HepG2 (cell line): ENCODE measurements around the gene EIF4G2. TPM values are rescaled to one million over a fixed set of nuclear protein-coding genes. Genes with fewer than 3 reads are reported as not detected.

Experiments
- CCDC6 ChIP-seq: sonication (generic); formaldehyde crosslinking; IDR thresholded peaks from 2 replicates; pipeline ENCODE4 v1.8.1; 2022; ENCODE audit warnings: mild to moderate bottlenecking, missing genetic modification reagents, moderate library complexity
- CEBPB ChIP-seq: IDR thresholded peaks from 2 replicates; pipeline ENCODE4 v1.6.1; 2011; ENCODE audit warnings: low read depth, low read length, improper control_type of control experiment, borderline replicate concordance
- HNRNPL ChIP-seq: fragments of 200-400 bp; formaldehyde crosslinking; IDR thresholded peaks from 2 replicates; pipeline ENCODE4 v1.6.1; 2017; ENCODE audit warnings: mild to moderate bottlenecking, low read depth, low read length
- KAT8 ChIP-seq: IDR thresholded peaks from 2 replicates; pipeline ENCODE4 v1.6.1; 2016; ENCODE audit warnings: missing genetic modification reagents, missing compliant biosample characterization
- PHF8 ChIP-seq: sonication (generic); formaldehyde crosslinking; IDR thresholded peaks from 2 replicates; pipeline ENCODE4 v1.5.0; 2020; ENCODE audit warnings: missing genetic modification reagents
- RELA ChIP-seq: sonication (generic); formaldehyde crosslinking; IDR thresholded peaks from 2 replicates; pipeline ENCODE4 v1.4.0; 2020; ENCODE audit warnings: missing genetic modification reagents
- TSC22D2 ChIP-seq: sonication (generic); formaldehyde crosslinking; IDR thresholded peaks from 2 replicates; pipeline ENCODE4 v1.5.1; 2020; ENCODE audit warnings: missing genetic modification reagents, mild to moderate bottlenecking, borderline replicate concordance
- YEATS2 ChIP-seq: sonication (generic); formaldehyde crosslinking; IDR thresholded peaks from 2 replicates; pipeline ENCODE4 v1.4.0; 2020; ENCODE audit warnings: missing genetic modification reagents, borderline replicate concordance
- ZMYM2 ChIP-seq: sonication (generic); formaldehyde crosslinking; IDR thresholded peaks from 2 replicates; pipeline ENCODE4 v1.8.0; 2022; ENCODE audit warnings: mild to moderate bottlenecking, missing genetic modification reagents
- ZNF430 ChIP-seq: sonication (generic); formaldehyde crosslinking; IDR thresholded peaks from 2 replicates; pipeline ENCODE4 v1.9.0; 2021; ENCODE audit warnings: mild to moderate bottlenecking, missing genetic modification reagents
- ZNF546 ChIP-seq: sonication (generic); formaldehyde crosslinking; conservative IDR thresholded peaks from 2 replicates; pipeline ENCODE4 v1.8.1; 2023; ENCODE audit warnings: mild to moderate bottlenecking, missing genetic modification reagents
- ZNF562 ChIP-seq: sonication (generic); formaldehyde crosslinking; IDR thresholded peaks from 2 replicates; pipeline ENCODE4 v1.8.0; 2022; ENCODE audit warnings: missing genetic modification reagents, borderline replicate concordance
- polyA plus RNA-seq, 8 experiments: library from polyadenylated mRNA; depleted of rRNA in 3 of 8; stranded (reverse) in 7 of 8; unstranded in 1 of 8; fragments of >200 nt; fragmentation: Illumina TruSeq in 4 of 8; extraction: Trizol in 4 of 8; gene quantifications; 2 replicates each; pipeline versions ENCODE4 v1.2.1 to v1.2.3, GENCODE V29; 2011 to 2016; ENCODE audit warnings: low read depth in 4 of 8, missing spikeins in 1 of 8, mixed read lengths in 1 of 8; ENCODE audit not compliant: insufficient read depth in 1 of 8
- total RNA-seq, 5 experiments: library from RNA; depleted of rRNA; stranded (reverse); fragments of >200 nt; fragmentation: Illumina TruSeq; extraction: Trizol; gene quantifications; 2 replicates each; pipeline ENCODE4 v1.2.3, GENCODE V29; 2016; ENCODE audit warnings: low read depth in 1 of 5
- TF ChIP-seq, protein P1 (sequence below): sonication (generic); formaldehyde crosslinking; IDR thresholded peaks from 2 replicates; pipeline ENCODE4 v1.5.0; 2020; ENCODE audit warnings: mild to moderate bottlenecking, missing genetic modification reagents, borderline replicate concordance
- TF ChIP-seq, protein P2 (sequence below): sonication (generic); formaldehyde crosslinking; IDR thresholded peaks from 2 replicates; pipeline ENCODE4 v1.4.0; 2020; ENCODE audit warnings: missing genetic modification reagents, borderline replicate concordance
- TF ChIP-seq, protein P3 (sequence below): sonication (generic); formaldehyde crosslinking; IDR thresholded peaks from 2 replicates; pipeline ENCODE4 v1.4.0; 2020; ENCODE audit warnings: mild to moderate bottlenecking, missing genetic modification reagents
- TF ChIP-seq, protein P4 (sequence below): IDR thresholded peaks from 2 replicates; pipeline ENCODE4 v1.4.0; 2020; ENCODE audit warnings: mild to moderate bottlenecking, missing genetic modification reagents
- TF ChIP-seq, protein P5 (sequence below): sonication (generic); formaldehyde crosslinking; IDR thresholded peaks from 2 replicates; pipeline ENCODE4 v1.5.0; 2020; ENCODE audit warnings: missing genetic modification reagents

The EIF4G2 gene
- total and polyA plus RNA-seq, 2 of the 13 experiments (the other 11 are each of a cell fraction or from before 2014, with no cell fraction given): 362 to 546 TPM

DNA sequence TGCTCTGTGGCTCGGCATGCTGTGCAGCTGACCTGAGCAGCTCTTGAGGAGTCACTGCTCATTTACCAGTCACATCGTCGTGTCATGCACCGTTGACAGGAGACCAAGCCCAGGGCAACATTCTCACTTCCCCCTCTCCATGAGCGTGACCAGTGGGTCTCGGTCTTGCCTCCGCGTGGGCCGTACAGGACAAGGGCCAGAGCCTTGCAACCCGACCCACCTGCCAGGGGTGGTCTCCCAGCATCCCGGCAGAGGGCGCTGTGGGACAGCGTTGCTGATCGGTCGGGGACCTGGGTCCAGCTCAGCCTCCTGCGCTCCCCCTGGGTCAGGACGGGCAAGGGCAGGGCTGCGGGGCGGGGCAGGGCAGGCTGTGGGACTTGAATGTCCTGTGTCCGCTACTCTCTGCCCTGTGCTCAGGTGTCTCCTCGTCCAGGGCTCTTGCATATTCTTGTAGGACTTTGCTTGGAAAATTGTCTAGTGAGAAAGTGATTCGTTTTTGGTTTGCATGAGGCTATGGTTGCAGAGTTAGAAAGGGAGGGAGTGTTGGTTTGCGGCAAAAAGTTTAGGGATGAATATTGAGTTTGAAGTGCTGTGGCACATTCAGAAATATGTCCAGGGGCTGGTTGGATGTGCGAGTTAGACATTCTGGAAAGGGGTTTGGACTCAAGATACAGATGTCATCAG, 16.2 kb downstream of the EIF4G2 start (continued):
- TF ChIP-seq, protein P1, sequence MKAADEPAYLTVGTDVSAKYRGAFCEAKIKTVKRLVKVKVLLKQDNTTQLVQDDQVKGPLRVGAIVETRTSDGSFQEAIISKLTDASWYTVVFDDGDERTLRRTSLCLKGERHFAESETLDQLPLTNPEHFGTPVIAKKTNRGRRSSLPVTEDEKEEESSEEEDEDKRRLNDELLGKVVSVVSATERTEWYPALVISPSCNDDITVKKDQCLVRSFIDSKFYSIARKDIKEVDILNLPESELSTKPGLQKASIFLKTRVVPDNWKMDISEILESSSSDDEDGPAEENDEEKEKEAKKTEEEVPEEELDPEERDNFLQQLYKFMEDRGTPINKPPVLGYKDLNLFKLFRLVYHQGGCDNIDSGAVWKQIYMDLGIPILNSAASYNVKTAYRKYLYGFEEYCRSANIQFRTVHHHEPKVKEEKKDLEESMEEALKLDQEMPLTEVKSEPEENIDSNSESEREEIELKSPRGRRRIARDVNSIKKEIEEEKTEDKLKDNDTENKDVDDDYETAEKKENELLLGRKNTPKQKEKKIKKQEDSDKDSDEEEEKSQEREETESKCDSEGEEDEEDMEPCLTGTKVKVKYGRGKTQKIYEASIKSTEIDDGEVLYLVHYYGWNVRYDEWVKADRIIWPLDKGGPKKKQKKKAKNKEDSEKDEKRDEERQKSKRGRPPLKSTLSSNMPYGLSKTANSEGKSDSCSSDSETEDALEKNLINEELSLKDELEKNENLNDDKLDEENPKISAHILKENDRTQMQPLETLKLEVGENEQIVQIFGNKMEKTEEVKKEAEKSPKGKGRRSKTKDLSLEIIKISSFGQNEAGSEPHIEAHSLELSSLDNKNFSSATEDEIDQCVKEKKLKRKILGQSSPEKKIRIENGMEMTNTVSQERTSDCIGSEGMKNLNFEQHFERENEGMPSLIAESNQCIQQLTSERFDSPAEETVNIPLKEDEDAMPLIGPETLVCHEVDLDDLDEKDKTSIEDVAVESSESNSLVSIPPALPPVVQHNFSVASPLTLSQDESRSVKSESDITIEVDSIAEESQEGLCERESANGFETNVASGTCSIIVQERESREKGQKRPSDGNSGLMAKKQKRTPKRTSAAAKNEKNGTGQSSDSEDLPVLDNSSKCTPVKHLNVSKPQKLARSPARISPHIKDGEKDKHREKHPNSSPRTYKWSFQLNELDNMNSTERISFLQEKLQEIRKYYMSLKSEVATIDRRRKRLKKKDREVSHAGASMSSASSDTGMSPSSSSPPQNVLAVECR (CRISPR knock-in tag): no peak; the same call in 1 of the 2 replicates
- no peak for TF ChIP-seq PHF8
- TF ChIP-seq ZMYM2 (CRISPR knock-in tag): no peak
- 0 out of 2 replicates have a peak, but pooled peaks have one; percentile 38 for TF ChIP-seq HNRNPL
- no peak for TF ChIP-seq ZNF546 (CRISPR knock-in tag)
- peak; percentile 52; the same call in 1 of the 2 replicates for TF ChIP-seq KAT8 (CRISPR knock-in tag)
- TF ChIP-seq, protein P2, sequence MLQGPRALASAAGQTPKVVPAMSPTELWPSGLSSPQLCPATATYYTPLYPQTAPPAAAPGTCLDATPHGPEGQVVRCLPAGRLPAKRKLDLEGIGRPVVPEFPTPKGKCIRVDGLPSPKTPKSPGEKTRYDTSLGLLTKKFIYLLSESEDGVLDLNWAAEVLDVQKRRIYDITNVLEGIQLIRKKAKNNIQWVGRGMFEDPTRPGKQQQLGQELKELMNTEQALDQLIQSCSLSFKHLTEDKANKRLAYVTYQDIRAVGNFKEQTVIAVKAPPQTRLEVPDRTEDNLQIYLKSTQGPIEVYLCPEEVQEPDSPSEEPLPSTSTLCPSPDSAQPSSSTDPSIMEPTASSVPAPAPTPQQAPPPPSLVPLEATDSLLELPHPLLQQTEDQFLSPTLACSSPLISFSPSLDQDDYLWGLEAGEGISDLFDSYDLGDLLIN (CRISPR knock-in tag): no peak
- no peak for TF ChIP-seq CEBPB
- peak; percentile 38; the same call in 1 of the 2 replicates for TF ChIP-seq YEATS2 (CRISPR knock-in tag)
- no peak for TF ChIP-seq CCDC6
- no peak for TF ChIP-seq ZNF430
- TF ChIP-seq, protein P3, sequence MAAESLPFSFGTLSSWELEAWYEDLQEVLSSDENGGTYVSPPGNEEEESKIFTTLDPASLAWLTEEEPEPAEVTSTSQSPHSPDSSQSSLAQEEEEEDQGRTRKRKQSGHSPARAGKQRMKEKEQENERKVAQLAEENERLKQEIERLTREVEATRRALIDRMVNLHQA (CRISPR knock-in tag): no peak
- no peak for TF ChIP-seq TSC22D2 (CRISPR knock-in tag)
- TF ChIP-seq RELA (CRISPR knock-in tag): peak; percentile 79; the same call in 1 of the 2 replicates
- TF ChIP-seq, protein P4, sequence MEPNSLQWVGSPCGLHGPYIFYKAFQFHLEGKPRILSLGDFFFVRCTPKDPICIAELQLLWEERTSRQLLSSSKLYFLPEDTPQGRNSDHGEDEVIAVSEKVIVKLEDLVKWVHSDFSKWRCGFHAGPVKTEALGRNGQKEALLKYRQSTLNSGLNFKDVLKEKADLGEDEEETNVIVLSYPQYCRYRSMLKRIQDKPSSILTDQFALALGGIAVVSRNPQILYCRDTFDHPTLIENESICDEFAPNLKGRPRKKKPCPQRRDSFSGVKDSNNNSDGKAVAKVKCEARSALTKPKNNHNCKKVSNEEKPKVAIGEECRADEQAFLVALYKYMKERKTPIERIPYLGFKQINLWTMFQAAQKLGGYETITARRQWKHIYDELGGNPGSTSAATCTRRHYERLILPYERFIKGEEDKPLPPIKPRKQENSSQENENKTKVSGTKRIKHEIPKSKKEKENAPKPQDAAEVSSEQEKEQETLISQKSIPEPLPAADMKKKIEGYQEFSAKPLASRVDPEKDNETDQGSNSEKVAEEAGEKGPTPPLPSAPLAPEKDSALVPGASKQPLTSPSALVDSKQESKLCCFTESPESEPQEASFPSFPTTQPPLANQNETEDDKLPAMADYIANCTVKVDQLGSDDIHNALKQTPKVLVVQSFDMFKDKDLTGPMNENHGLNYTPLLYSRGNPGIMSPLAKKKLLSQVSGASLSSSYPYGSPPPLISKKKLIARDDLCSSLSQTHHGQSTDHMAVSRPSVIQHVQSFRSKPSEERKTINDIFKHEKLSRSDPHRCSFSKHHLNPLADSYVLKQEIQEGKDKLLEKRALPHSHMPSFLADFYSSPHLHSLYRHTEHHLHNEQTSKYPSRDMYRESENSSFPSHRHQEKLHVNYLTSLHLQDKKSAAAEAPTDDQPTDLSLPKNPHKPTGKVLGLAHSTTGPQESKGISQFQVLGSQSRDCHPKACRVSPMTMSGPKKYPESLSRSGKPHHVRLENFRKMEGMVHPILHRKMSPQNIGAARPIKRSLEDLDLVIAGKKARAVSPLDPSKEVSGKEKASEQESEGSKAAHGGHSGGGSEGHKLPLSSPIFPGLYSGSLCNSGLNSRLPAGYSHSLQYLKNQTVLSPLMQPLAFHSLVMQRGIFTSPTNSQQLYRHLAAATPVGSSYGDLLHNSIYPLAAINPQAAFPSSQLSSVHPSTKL (CRISPR knock-in tag): peak; percentile 36; the same call in 1 of the 2 replicates
- TF ChIP-seq ZNF562: no peak
- TF ChIP-seq, protein P5, sequence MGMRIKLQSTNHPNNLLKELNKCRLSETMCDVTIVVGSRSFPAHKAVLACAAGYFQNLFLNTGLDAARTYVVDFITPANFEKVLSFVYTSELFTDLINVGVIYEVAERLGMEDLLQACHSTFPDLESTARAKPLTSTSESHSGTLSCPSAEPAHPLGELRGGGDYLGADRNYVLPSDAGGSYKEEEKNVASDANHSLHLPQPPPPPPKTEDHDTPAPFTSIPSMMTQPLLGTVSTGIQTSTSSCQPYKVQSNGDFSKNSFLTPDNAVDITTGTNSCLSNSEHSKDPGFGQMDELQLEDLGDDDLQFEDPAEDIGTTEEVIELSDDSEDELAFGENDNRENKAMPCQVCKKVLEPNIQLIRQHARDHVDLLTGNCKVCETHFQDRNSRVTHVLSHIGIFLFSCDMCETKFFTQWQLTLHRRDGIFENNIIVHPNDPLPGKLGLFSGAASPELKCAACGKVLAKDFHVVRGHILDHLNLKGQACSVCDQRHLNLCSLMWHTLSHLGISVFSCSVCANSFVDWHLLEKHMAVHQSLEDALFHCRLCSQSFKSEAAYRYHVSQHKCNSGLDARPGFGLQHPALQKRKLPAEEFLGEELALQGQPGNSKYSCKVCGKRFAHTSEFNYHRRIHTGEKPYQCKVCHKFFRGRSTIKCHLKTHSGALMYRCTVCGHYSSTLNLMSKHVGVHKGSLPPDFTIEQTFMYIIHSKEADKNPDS: no peak; the same call in 1 of the 2 replicates
